ENCODE measurements around the gene CNTNAP4. TPM values are rescaled to one million over a fixed set of nuclear protein-coding genes. Genes with fewer than 3 reads are reported as not detected.

Gene CNTNAP4
- total RNA-seq = under 0.01 and 0.26 TPM in 2 replicates

GRCh38 chr16:76276745-76277438, at the start of gene CNTNAP4:
Gene CNTNAP4 (plus strand): TSS chr16:76277401. CDS start chr16:76277663, 262 bp downstream.

All from pericardium fibroblast (primary cell).